Psoas muscle (tissue), 8 donors: Measurements from ENCODE around the gene ZSWIM2. TPM values are rescaled to one million over a fixed set of nuclear protein-coding genes. Genes with fewer than 3 reads are reported as not detected.

Source experiments
- ATAC-seq, 4 donors: fragments of 200-7000 bp; cut with Tn5 transposase; one replicate each; pipeline ENCODE4 v1.9.1; 2020; ENCODE audit warnings: moderate library complexity in 3 of 4, mild to moderate bottlenecking in 2 of 4
- DNase-seq, 2 donors: peaks; one replicate each; pipeline ENCODE4 v3.0.0-alpha.2; 2020
- H3K27ac ChIP-seq: fragments of 200-600 bp; one replicate; pipeline ENCODE4 v1.8.0; 2022
- H3K27me3 ChIP-seq, 3 donors: fragments of 200-600 bp in 1 of 3; one replicate each; pipeline versions ENCODE4 v1.6.1 to v1.8.0; 2013 to 2022; ENCODE audit warnings: low read length in 2 of 3, mild to moderate bottlenecking in 2 of 3, moderate library complexity in 1 of 3; ENCODE audit not compliant: insufficient read depth in 3 of 3
- H3K36me3 ChIP-seq, 2 donors: fragments of 200-600 bp in 1 of 2; one replicate each; pipeline versions ENCODE4 v1.6.1 to v1.8.0; 2013 to 2022; ENCODE audit warnings: low read depth in 1 of 2, mild to moderate bottlenecking in 1 of 2, moderate library complexity in 1 of 2; ENCODE audit not compliant: insufficient read depth in 1 of 2
- H3K4me1 ChIP-seq: fragments of 200-600 bp; one replicate; pipeline ENCODE4 v1.8.0; 2022
- H3K4me3 ChIP-seq: fragments of 200-600 bp; one replicate; pipeline ENCODE4 v1.8.0; 2022; ENCODE audit warnings: mild to moderate bottlenecking
- H3K9me3 ChIP-seq: fragments of 200-600 bp; one replicate; pipeline ENCODE4 v1.8.0; 2022
- CTCF ChIP-seq: fragments of 200-600 bp; IDR thresholded peaks from one replicate; pipeline ENCODE4 v1.8.0; 2022; ENCODE audit warnings: antibody characterized with exemption
- WGBS, 3 donors: extraction: QIAGEN DNeasy Blood & Tissue Kit; methylation state at CpG; one replicate each; pipeline versions ENCODE4 v1.1.6 to v1.1.7; 2013; 5-methylcytosine and 5-hydroxymethylcytosine counted together
- intact Hi-C, 2 donors: fragments of 100-400 bp; cut with DNase I; formaldehyde crosslinking; loops; one replicate each; pipeline versions ENCODE4 v1.11.0 to v1.14.2; 2022
- polyA plus RNA-seq, 3 donors: library from polyadenylated mRNA; stranded (reverse); fragments of 200-250 nt; gene quantifications; one replicate each; pipeline ENCODE4 v1.2.3, GENCODE V29; 2013
- total RNA-seq, 4 donors: library from RNA; stranded (reverse); fragmentation: NEBNext Ultra II Directional in 2 of 4; extraction: Animal tissue kit (Norgen Biotek cat#: 25700) in 2 of 4; gene quantifications; one replicate each; pipeline versions ENCODE4 v1.2.1 to v1.2.4, GENCODE V29; 2021 to 2023
- donor health status: healthy with polysubstance abuse.
- donor health status: DM: no; HTN: no; CAD: no; lungs with moderate emphysema.
- donor health status: Bipolar disorder and iron deficiency.
- donor health status: healthy.
- donor health status: DM: yes; HTN: yes; CAD: no.
- donor health status: DM: no; HTN: no; CAD: no.
- donor health status: DM: no; HTN: no; CAD: no.
- donor health status: DM: yes; HTN: yes; CAD: no.

The ZSWIM2 gene
- total and polyA plus RNA-seq, 7 donors, result not detected

DNA sequence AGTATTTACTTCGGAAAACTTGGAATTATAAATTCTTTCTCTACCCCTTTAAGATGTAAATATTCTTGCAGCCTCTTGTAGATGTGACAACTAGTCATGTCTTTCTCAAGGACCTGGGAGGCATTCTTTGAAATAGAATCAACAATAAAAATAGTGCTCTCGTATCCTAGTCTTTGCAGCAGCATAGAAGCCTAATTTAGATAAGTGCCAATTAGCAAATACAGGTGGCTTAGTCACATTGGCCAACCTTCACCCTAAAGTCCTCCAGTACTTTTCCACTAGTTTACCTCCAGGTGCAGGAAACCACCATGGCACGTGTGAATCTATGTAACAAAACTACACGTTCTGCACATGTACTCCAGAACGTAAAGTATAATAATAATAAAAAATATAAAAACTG is 3.5 kb upstream of the ZSWIM2 start:
- Histone ChIP-seq H3K4me1 (no peaks in the 10 kb centered on the region), H3K4me3 (no peak overlapping the region), H3K27ac (no peak overlapping the region), H3K27me3 (no peaks in the 10 kb centered on the region), H3K9me3 (peaks cover 8% of the 10 kb centered on the region), H3K36me3 (no peaks in the 10 kb centered on the region)
- no peak for TF ChIP-seq CTCF
- intact Hi-C loops, result no loop called here
- no peak for ATAC-seq
- WGBS, 3 donors, result 88 to 91% (median 90%) methylated on average over 5 of the region's 5 CpGs
- no peak for DNase-seq

DNA sequence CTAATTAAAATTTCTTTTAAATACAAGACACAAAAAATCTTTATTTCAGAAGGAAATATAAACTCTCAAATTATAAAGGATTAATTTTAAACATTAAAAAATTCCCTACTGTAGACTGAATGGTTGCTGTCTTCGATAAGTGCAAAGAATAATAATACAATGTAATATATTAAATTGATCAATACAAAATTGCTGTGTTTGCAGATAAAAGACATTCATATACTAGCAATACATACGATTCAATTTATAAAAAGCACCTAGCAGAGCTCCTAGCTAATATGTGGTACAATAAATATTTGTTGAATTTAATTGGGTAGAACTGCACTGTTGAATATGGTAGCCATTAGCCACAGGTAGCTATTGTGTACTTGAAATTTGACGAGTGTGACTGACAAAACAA is 6.6 kb downstream of the ZSWIM2 start:
- no peaks in the 10 kb centered on the region for H3K36me3 ChIP-seq
- no peaks in the 10 kb centered on the region for H3K4me1 ChIP-seq
- ATAC-seq (no peak), DNase-seq (no peak)
- intact Hi-C loops, result no loop called here
- no peaks in the 10 kb centered on the region for H3K9me3 ChIP-seq
- no peak for TF ChIP-seq CTCF
- no peak overlapping the region for H3K27ac ChIP-seq
- WGBS, 3 donors, result 93 to 94% (median 93%) methylated on average over 3 of the region's 3 CpGs
- no peak overlapping the region for H3K4me3 ChIP-seq
- no peaks in the 10 kb centered on the region for H3K27me3 ChIP-seq

- DNase-seq (no peak), ATAC-seq (no peak)
- Histone ChIP-seq H3K9me3 (no peaks in the 10 kb centered on the region), H3K4me3 (no peak overlapping the region), H3K27me3 (no peaks in the 10 kb centered on the region), H3K36me3 (no peaks in the 10 kb centered on the region), H3K4me1 (no peaks in the 10 kb centered on the region), H3K27ac (no peak overlapping the region)
- intact Hi-C loops, result no loop called here
- TF ChIP-seq CTCF, result no peak
- WGBS, 3 donors, result 38 to 45% (median 44%) methylated on average over 3 of the region's 3 CpGs
Measured at GRCh38 chr2:186841940-186842339, 7.0 kb downstream of the ZSWIM2 start.

GRCh38 chr2:186835628-186836027 is 13.3 kb downstream of the ZSWIM2 start:
- no peak for TF ChIP-seq CTCF
- WGBS, 3 donors, result 39 to 61% (median 55%) methylated on average over 1 of the region's 1 CpG
- Histone ChIP-seq H3K4me3 (no peak overlapping the region), H3K4me1 (no peaks in the 10 kb centered on the region), H3K27ac (no peak overlapping the region), H3K27me3 (peaks cover 0 to 2% (median 0%) of the 10 kb centered on the region in 3 donors), H3K9me3 (no peaks in the 10 kb centered on the region), H3K36me3 (no peaks in the 10 kb centered on the region)
- ATAC-seq (no peak), DNase-seq (no peak)
- intact Hi-C loops, result no loop called here

GRCh38 chr2:186827862-186828492 is 21.0 kb downstream of the ZSWIM2 start:
- Histone ChIP-seq H3K9me3 (no peaks in the 10 kb centered on the region), H3K4me1 (no peaks in the 10 kb centered on the region), H3K27ac (no peak overlapping the region), H3K36me3 (no peaks in the 10 kb centered on the region), H3K4me3 (no peak overlapping the region), H3K27me3 (no peaks in the 10 kb centered on the region)
- TF ChIP-seq CTCF, result no peak
- WGBS, 3 donors, result 49 to 57% (median 53%) methylated on average over 2 of the region's 2 CpGs
- ATAC-seq, result no peak
- DNase-seq, result no peak
- intact Hi-C loops, result no loop called here
